Lung (tissue), 12 donors: ENCODE data around the gene KRTAP1-5. TPM values are rescaled to one million over a fixed set of nuclear protein-coding genes. Genes with fewer than 3 reads are reported as not detected.
"Not testable (repeated sequence)": the region's sequence is repeated elsewhere in the genome, so short reads cannot be mapped to it uniquely, and the experiment has no call there.

ENCODE experiments used
- ATAC-seq: fragments of 200-7000 bp; cut with Tn5 transposase; one replicate; pipeline ENCODE4 v1.9.1; 2020; ENCODE audit warnings: moderate number of reproducible peaks; ENCODE audit not compliant: insufficient read depth, low FRiP score
- DNase-seq, 3 donors: peaks; one replicate each; pipeline ENCODE4 v3.0.0-alpha.2; 2013 to 2017
- H3K27ac ChIP-seq, 2 donors: one replicate each; pipeline ENCODE4 v1.5.1; 2013; ENCODE audit warnings: mild to moderate bottlenecking in 2 of 2, moderate library complexity in 2 of 2, control low read depth in 1 of 2, inconsistent platforms in 1 of 2, low read depth in 1 of 2, low read length in 1 of 2
- H3K27me3 ChIP-seq, 3 donors: one replicate each; pipeline ENCODE4 v1.5.1; 2013; ENCODE audit warnings: low read length in 2 of 3; ENCODE audit not compliant: control insufficient read depth in 3 of 3, insufficient read depth in 3 of 3
- H3K36me3 ChIP-seq, 4 donors: one replicate each; pipeline ENCODE4 v1.5.1; 2013; ENCODE audit warnings: low read length in 4 of 4, mild to moderate bottlenecking in 1 of 4, moderate library complexity in 1 of 4; ENCODE audit not compliant: control insufficient read depth in 4 of 4, insufficient read depth in 4 of 4
- H3K4me1 ChIP-seq, 5 donors: one replicate each; pipeline ENCODE4 v1.5.1; 2013; ENCODE audit warnings: low read length in 5 of 5, mild to moderate bottlenecking in 2 of 5, moderate library complexity in 1 of 5; ENCODE audit not compliant: control insufficient read depth in 5 of 5, insufficient read depth in 5 of 5
- H3K4me3 ChIP-seq: one replicate; pipeline ENCODE4 v1.5.1; 2013; ENCODE audit warnings: mild to moderate bottlenecking, control low read depth, moderate library complexity
- H3K9ac ChIP-seq, 2 donors: one replicate each; pipeline ENCODE4 v1.5.1; 2013; ENCODE audit warnings: low read length in 2 of 2, control low read depth in 1 of 2; ENCODE audit not compliant: insufficient read depth in 1 of 2
- H3K9me3 ChIP-seq, 4 donors: one replicate each; pipeline ENCODE4 v1.5.1; 2013; ENCODE audit warnings: low read length in 3 of 4, mild to moderate bottlenecking in 1 of 4, moderate library complexity in 1 of 4; ENCODE audit not compliant: control insufficient read depth in 4 of 4, insufficient read depth in 3 of 4
- WGBS, 2 donors: extraction: QIAGEN DNeasy Blood & Tissue Kit; methylation state at CpG; one replicate each; pipeline ENCODE4 v1.1.7; 2013; 5-methylcytosine and 5-hydroxymethylcytosine counted together
- polyA plus RNA-seq, 2 donors: library from polyadenylated mRNA; stranded (reverse); fragments of 200-250 nt; gene quantifications; one replicate each; pipeline ENCODE4 v1.2.1, GENCODE V29; 2013
- total RNA-seq, 2 donors: library from RNA; depleted of rRNA in 1 of 2; stranded (reverse); fragments of >200 nt in 1 of 2; gene quantifications; one replicate each; pipeline ENCODE4 v1.2.1, GENCODE V29; 2014 to 2021
- TF ChIP-seq, protein P1 (sequence below): IDR thresholded peaks from 2 replicates; pipeline ENCODE4 v1.5.1; 2012; ENCODE audit warnings: mild to moderate bottlenecking; ENCODE audit errors: control extremely low read depth, extremely low read depth
- donor health status: control.
- donor health status: control.
- donor health status: Bipolar disorder and iron deficiency.
- donor health status: healthy.
- donor health status: DM: yes; HTN: yes; CAD: no.

The KRTAP1-5 gene
- total and polyA plus RNA-seq, 4 donors: not detected

DNA sequence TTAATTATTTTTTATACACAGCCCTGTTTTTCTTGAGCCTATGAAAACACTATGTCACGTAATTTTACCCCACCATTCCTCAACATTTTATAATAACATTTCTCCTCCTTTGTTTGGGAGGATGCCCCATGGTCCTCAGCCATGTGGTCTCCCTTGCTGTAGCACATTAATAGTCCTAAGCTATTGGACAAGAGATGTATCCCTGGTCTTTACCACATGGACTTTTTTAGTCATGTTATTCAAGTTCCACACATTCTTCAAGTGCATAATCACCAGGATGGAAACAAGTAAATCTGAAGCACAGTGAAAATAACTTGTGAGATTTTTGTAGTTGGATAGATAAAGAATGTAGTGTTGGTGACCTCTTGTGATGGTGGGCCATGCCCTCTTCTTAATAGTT, 35.0 kb upstream of the KRTAP1-5 start:
- no peaks in the 10 kb centered on the region for H3K9me3 ChIP-seq
- H3K4me1 ChIP-seq: no peaks in the 10 kb centered on the region
- TF ChIP-seq, protein P1, sequence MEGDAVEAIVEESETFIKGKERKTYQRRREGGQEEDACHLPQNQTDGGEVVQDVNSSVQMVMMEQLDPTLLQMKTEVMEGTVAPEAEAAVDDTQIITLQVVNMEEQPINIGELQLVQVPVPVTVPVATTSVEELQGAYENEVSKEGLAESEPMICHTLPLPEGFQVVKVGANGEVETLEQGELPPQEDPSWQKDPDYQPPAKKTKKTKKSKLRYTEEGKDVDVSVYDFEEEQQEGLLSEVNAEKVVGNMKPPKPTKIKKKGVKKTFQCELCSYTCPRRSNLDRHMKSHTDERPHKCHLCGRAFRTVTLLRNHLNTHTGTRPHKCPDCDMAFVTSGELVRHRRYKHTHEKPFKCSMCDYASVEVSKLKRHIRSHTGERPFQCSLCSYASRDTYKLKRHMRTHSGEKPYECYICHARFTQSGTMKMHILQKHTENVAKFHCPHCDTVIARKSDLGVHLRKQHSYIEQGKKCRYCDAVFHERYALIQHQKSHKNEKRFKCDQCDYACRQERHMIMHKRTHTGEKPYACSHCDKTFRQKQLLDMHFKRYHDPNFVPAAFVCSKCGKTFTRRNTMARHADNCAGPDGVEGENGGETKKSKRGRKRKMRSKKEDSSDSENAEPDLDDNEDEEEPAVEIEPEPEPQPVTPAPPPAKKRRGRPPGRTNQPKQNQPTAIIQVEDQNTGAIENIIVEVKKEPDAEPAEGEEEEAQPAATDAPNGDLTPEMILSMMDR: no peak
- H3K36me3 ChIP-seq: no peaks in the 10 kb centered on the region
- no peak for ATAC-seq
- no peak for DNase-seq
- H3K9ac ChIP-seq: no peak overlapping the region
- no peak overlapping the region for H3K4me3 ChIP-seq
- no peak overlapping the region for H3K27ac ChIP-seq
- 75 to 94% methylated on average over 1 of the region's 1 CpG for WGBS, 2 donors
- peaks cover 0 to 8% (median 5%) of the 10 kb centered on the region in 3 donors for H3K27me3 ChIP-seq

DNA sequence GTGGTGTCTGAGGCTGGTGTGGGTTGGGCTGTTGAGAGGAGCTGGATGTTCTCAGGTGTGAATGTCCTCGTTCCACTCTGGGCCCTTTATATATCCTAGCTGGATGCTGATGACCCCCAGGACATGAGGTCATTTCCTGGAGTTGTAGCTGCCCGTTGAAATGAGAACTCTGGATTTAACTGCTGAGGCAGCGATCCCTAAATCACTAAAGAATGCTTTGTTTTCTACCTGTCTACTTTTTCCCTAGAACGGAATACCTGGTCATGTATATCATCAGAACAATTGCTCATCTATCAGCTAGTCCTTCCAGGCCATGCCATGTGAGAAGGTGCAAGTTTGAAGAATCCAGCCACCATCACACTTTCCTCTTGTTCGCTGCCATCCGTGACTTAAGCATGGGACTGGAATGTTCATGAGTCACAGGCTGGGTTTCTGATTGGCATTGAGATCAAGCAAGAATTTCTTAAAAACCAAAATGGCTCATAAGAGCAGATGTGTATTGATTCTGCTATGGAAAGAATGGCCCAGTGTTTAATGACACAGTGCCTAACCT, 33.1 kb upstream of the KRTAP1-5 start, which contains the start of gene KRTAP2-3:
KRTAP2-3 (minus strand) TSS at position 63 of the 553 bp plus-strand sequence. CDS start 64 bp downstream, outside the sequence.
- no peaks in the 10 kb centered on the region for H3K36me3 ChIP-seq
- DNase-seq: no peak
- whole genome bisulfite sequencing, 2 donors: 60 to 71% methylated on average over 6 of the region's 6 CpGs
- H3K27ac ChIP-seq: no peak within 1 kb of the TSS
- no peak within 1 kb of the TSS for H3K9ac ChIP-seq
- H3K9me3 ChIP-seq: no peaks in the 10 kb centered on the region
- no peak for ATAC-seq
- H3K27me3 ChIP-seq: peaks cover 0 to 8% (median 5%) of the 10 kb centered on the region in 3 donors
- no peak within 1 kb of the TSS for H3K4me3 ChIP-seq
- H3K4me1 ChIP-seq: no peaks in the 10 kb centered on the region
- TF ChIP-seq, protein P1: no peak

DNA sequence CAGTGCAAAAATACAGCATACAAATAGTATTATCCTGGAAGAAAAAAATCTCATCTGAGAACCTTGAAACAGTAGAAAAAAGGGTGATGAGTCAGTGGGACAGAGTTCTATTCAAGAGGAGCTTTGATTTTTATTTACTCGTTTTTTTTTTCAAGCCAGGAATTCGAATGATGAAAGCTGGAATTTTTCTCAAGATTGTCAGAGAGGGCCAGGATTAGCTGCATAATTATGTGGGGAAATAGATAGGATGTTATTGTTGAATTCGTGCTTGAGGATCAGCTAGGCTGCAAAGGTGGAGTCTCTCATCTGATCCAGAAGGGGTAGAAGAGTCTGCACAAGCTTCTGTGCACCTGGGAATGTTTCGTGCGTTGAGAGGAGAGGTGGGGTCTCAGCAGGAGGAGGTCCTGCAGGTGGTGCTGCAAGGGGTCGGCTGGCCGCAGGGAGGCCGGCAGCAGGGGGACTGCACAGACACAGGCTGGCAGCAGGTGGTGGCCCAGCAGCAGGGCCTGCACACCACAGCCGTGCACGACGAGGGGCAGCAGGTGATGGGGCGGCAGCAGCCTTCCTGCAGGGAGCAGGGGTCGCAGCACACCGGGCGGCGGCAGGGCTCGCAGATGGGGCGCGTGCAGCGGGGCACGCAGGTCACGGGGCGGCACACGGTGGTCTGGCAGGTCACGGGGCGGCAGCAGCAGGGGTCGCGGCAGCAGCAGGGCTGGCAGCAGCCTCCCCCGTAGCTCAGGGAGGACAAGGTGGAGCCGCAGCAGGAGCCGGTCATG, 32.5 kb upstream of the KRTAP1-5 start:
- WGBS, 2 donors: 26 to 47% methylated on average over 9 to 13 of the region's 31 CpGs
- not testable (repeated sequence) for H3K4me3 ChIP-seq, H3K27me3 ChIP-seq, H3K9ac ChIP-seq, H3K9me3 ChIP-seq, ATAC-seq, H3K27ac ChIP-seq, H3K4me1 ChIP-seq, H3K36me3 ChIP-seq, DNase-seq

DNA sequence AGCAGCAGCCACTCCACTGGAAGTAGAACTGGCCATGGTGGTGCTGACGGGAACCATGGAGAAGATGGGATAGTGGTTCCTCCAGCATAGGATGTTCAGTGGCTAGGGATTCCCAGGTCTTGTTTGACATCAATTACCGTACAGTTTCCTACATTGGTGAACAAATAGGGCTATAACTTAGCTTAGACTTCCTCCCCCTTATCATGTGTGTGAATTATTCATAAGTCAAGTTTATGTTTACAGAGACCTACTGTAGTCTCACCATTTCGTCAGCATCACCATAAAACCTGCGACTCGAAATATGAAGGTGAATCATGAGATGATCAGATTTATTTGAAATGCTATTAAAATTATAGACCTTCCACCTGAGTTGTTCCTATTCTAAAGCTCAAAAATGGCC, 31.7 kb upstream of the KRTAP1-5 start:
- WGBS, 2 donors: 89 to 97% methylated on average over 5 of the region's 5 CpGs
- H3K4me3 ChIP-seq: no peak overlapping the region
- ATAC-seq: no peak
- no peaks in the 10 kb centered on the region for H3K9me3 ChIP-seq
- no peaks in the 10 kb centered on the region for H3K36me3 ChIP-seq
- no peak for DNase-seq
- TF ChIP-seq, protein P1: no peak
- H3K27ac ChIP-seq: no peak overlapping the region
- H3K9ac ChIP-seq: no peak overlapping the region
- H3K4me1 ChIP-seq: no peaks in the 10 kb centered on the region
- peaks cover 0 to 8% (median 5%) of the 10 kb centered on the region in 3 donors for H3K27me3 ChIP-seq
